COLO668 (cell line): ENCODE measurements around the gene DHRSX.
"Not testable (repeated sequence)": the region's sequence is repeated elsewhere in the genome, so short reads cannot be mapped to it uniquely, and the experiment has no call there.

Source experiments
- DNase-seq: peaks from one replicate; lab custom pipeline; 2025; ENCODE audit not compliant: unreplicated experiment; lab: John Stamatoyannopoulos, UW

DHRSX gene

GRCh38 chrX:2226906-2227656 is 273.7 kb downstream of the DHRSX start:
- DNase-seq, result no peak

- DNase-seq, result no peak
Measured at GRCh38 chrX:2226182-2226581, 274.6 kb downstream of the DHRSX start.

- no peak for DNase-seq
Measured at GRCh38 chrX:2224597-2225235, 276.1 kb downstream of the DHRSX start.

GRCh38 chrX:2224161-2224560 is 276.6 kb downstream of the DHRSX start:
- DNase-seq, result no peak

DNA sequence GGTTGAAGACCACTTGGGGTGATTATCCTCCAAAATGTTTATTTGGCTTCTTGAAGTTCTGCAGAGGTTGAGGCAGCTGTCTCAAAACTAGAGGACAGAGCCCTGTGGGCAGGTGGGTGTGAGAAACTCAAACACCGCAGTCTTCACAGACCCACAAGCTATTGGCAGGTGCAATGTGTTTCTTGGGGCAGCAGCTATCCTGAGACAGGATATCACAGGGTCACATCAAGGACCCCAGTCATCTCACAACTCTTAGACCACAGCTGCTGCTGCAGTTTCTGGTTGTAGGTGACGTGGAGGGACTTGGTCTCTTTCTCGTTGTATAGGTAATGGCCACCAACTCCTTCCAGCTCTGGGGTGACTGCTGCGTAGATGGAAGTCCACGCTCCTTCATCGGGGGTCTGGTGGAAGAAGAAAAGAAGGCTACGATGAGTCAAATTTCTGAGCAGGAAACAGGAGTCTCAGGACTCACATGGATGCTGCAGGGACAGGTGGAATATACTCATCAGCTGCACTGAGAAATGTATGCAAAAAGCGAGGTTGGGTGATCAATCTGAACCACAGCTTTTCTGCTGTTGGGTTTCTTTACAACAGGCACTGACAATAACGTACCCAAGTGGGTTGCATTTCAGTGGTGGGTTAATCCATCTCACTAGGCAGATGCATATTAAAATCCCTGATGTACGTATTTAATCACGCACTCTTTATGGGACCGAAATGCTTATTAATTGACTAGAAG is 279.8 kb downstream of the DHRSX start:
- no peak for DNase-seq

DNA sequence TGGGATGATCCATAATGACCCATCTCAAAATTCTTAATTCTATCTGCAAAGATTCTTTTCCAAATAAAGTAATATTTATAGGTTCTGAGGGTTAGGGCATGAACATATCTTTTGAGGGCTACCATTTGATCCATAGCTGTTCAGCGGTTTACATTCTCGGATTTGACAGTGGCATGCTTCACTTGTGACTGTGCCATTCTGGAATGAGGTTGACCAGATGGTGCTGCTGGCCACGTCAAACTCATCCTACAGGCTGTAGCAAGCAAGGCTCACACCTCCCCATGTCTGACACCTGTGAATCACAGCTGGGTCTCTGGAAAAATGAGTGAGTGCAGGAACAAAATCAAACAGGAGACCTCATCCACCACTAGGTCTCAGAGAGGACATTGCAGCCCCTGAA is 280.5 kb downstream of the DHRSX start:
- no peak for DNase-seq

DNA sequence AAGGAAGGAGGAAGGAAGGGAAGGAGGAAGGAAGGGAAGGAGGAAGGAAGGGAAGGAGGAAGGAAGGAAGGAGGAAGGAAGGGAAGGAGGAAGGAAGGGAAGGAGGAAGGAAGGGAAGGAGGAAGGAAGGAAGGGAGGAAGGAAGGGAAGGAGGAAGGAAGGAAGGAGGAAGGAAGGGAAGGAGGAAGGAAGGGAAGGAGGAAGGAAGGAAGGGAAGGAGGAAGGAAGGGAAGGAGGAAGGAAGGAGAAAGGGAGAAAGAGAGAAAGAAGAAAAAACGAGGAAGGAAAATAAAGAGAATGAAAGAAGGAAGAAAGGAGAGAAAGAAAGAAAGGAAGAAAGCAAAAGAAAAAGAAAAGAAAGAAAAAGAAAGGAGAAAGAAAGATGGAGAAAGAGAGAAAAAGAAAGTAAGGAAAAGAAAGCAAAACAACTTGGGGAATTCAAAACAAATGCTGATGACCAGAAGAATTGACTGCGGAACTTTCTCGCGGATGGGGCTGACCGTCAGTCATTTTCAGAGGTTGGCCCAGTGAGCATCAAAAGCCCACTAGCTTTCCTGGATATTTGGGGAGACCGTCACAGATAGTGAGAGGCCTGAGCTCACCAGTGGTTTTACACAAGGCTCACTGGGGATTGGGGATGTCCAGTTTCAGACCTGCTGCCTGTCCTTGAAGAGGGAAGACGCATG is 286.5 kb downstream of the DHRSX start:
- DNase-seq, result not testable (repeated sequence)

DNA sequence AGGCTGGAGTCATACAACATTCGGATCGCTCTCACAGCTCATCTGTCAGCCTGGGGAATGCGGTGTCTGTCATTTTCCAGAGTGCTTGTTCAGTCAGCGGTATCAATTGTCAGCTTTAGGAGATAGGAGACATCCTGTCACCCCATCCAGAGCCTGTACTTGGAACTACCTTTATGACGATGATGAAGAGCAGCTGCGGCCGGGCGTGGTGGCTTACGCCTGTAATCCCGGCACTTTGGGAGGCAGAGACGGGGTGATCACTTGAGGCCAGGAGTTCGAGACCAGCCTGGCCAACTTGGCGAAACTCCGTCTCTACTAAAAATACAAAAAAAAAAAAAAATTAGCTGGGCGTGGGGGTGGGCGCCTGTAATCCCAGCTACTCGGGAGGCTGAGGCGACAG is 289.1 kb downstream of the DHRSX start:
- DNase-seq, result not testable (repeated sequence)

DNA sequence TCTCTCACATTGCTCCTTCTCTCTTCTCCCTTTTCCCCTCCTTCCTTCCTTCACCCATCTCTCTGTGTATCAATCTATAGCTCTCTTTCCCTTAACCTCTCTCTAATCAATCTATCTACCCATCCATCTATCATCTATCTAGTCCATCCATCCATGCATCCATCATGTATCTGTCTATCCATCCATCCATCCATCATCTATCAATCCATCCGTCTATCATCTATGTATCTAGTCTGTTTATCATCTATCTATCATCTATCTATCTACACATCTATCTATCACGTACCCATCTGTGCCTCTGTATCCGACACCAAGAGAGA is 307.5 kb downstream of the DHRSX start:
- DNase-seq, result no peak

DNA sequence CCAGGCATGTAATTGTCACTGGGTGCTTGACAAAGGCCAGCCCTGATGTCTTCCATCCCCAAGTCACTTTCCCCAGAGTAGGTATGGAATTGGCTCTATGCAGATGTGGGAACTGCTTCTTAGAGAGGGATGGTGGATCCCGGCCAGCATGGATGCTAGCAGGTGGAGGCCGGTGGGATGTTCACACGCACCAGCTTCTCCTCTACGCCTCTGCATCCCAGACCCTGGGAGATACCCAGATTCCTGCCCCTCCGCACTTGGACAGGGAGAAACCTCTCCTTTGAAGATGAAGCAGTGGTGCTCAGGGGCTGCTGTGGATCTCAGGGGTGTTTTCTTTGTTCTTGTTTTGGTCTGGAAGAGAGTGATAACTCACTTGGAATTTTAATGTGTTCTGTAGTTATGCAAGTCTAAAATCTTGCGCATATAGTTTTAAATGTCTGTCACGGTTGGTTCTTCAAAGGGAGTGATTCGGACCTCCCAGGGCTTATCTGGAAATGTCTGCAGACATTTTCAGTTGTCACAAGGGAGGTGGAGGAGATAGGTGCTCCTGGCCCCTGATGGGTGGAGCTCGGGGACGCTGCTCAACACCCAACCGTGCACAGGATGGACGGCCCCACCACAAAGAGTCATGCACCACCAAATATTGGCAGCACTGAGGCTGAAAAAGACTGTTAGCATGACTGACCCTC is 308.0 kb downstream of the DHRSX start:
- no peak for DNase-seq

DNA sequence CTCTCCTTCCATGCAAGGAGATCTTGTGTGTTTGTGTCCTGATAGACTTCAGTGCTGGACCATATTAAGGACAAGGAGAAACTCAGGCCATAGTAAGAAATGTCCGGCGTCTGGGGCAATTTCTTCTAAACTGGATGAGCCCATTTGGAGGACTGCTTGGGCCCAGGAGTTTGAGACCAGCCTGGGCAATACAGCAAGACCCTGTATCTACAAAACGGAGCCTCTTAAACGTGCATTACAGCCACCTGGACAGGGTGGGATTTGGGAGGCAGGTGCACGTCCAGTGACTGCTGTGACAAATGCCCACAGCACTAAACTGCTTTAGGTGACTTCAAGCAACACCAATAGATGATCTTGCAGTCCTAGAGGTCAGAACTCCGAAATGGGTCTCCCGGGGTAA is 311.9 kb downstream of the DHRSX start:
- DNase-seq, result no peak

DNA sequence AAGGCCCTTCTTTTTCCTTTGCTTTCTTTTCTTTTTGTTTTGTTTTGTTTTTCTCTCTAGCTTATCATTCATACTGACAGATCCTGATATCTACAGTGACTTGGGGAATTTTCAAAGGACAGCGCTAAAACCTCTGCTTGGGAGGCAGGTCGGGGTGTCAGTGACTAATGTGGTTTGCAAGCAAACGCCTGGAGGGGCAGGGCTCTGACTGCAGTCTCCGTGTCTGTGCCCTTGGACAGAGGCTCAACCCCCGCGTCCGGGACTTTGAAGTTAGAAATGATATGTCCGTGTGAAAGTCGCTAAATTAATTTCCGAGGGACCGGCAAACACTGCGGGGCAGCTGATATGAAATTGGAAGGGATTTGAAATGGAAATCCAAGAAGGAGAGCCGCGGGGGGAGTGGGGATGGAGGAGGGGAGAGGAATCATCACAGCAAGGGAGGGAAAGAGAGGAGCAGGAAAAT is 312.4 kb downstream of the DHRSX start:
- DNase-seq, result no peak

DNA sequence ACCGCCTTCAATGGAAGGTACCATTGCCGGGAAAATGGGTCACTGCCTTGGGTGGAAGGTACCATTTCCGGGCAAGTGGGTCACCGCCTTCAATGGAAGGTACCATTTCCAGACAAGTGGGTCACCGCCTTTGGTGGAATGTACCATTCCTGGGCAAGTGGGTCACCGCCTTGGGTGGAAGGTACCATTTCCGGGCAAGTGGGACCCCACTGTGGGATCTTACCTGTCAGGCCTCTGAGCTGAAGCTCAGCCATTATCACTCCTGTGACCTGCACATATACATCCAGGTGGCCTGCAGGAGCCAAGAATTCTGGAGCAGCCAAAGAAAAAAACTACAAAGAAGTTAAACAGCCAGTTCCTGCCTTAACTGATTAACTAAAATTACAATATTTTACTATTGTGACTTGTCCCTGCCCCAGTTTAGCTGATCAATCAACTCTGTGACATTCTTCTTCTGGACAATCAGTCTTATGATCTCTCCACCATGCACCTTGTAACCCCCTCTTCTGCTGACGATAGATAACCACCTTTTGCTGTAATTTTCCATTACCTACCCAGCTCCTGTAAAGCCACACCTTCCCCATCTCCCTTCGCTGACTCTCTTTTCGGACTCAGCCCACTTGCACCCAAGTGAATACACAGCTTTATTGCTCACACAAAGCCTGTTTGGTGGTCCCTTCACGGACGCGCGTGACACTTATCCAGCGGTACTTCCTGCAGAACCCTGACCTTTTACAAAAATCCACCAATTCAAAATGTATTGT is 313.2 kb downstream of the DHRSX start:
- no peak for DNase-seq

DNA sequence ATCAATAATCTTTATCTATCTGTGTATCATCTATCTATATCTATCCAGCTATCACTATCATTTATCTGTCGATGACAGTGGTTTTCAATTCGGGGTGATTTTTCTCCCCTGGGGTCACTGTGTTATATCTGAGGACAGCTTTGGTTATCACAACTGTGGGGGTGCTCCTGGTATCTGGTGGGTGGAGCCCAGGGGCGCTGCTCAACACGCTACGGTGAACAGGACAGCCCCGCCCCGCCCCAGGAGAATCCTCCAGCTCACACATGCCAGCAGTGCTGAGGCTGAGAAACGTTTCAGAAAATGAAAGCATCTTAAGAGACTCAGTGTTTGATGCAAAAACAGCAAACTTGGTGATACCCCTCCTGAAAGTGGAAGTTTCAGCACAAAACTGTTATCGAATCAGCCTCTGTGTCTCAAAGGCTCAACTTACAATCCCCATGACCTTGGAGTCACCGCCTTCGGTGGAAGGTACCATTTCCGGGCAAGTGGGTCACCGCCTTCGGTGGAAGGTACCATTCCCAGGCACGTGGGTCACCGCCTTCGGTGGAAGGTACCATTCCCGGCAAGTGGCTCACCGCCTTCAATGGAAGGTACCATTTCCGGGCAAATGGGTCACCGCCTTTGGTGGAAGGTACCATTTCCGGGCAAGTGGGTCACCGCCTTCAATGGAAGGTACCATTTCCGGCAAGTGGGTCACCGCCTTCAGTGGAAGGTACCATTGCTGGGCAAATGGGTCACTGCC is 315.3 kb downstream of the DHRSX start:
- DNase-seq, result no peak

GRCh38 chrX:2184089-2184488 is 316.7 kb downstream of the DHRSX start:
- DNase-seq, result no peak

- DNase-seq, result no peak
Measured at GRCh38 chrX:2183193-2183725, 317.5 kb downstream of the DHRSX start.

- no peak for DNase-seq
Measured at GRCh38 chrX:2177541-2177940, 323.2 kb downstream of the DHRSX start.

DNA sequence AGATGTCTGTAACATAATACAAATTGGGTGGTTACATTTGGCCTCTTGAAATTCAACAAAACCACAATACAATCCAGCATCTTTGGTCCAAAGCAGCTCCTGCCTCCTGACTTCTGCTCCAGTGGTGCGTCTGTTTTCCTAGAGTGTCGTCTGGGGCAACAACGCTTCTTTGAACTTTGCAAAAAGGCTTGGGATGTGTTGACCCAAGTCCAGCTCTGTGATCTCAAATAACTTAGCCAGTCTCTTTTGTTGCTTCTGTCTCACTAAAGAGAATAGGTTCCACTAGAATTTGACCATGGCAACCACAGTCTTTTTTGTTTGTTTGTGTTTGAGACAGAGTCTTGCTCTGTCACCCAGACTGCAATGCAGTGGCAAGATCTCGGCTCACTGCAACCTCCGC is 324.0 kb downstream of the DHRSX start:
- DNase-seq, result no peak

DNA sequence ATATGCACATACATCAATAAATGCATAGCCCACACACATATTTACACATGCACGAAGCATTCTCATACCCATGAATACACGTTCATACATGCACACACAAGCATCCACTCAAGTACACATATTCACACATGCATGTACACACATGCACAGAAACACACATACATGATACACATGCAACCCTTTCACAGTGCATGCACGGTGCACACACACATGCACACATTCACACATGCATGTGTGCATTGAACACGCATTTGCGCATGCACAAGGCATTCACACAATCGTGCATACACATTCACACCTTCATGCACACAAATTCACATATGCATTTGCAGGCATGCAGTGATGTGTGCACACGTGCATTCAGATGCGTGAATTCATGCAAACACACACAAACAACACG is 324.5 kb downstream of the DHRSX start:
- DNase-seq, result no peak
